K562 (cell line): ENCODE measurements around the gene GPRIN3.

ENCODE experiments used
- BRD9 ChIP-seq: fragments of 450-650 bp; IDR thresholded peaks from 2 replicates; pipeline ENCODE4 v1.6.1; 2018; ENCODE audit warnings: low read depth; ENCODE audit not compliant: partially characterized antibody
- MED1 ChIP-seq: sonication (generic); formaldehyde crosslinking; IDR thresholded peaks from 2 replicates; pipeline ENCODE4 v1.8.1; 2023; ENCODE audit warnings: missing genetic modification reagents, borderline replicate concordance
- POLR2A ChIP-seq: fragments of 450-650 bp; conservative IDR thresholded peaks from 2 replicates; pipeline ENCODE4 v1.6.1; 2016

- TF ChIP-seq MED1 (CRISPR knock-in tag): no peak
- no peak for TF ChIP-seq BRD9
- no peak for TF ChIP-seq POLR2A
These were observed 5.7 kb downstream of the GPRIN3 start for GRCh38 chr4:89301902-89302301.
